Parietal lobe (tissue), 1 donor: Measurements from ENCODE around the gene CCDC195. TPM values are rescaled to one million over a fixed set of nuclear protein-coding genes. Genes with fewer than 3 reads are reported as not detected.

Source experiments
- total RNA-seq: library from RNA; depleted of rRNA; stranded (reverse); fragments of >200 nt; gene quantifications from one replicate; pipeline ENCODE4 v1.2.3, GENCODE V29; 2014

The CCDC195 gene
- not detected for total RNA-seq

GRCh38 chr2:224716201-224716600 lies at the start of gene CCDC195:
TSS of gene CCDC195 (minus strand) at chr2:224716365. CDS start at chr2:224716365, 0 bp downstream.

Other genes with a start within 250 kb of the CCDC195 start
- gene CUL3, start 131.0 kb downstream of the CCDC195 start, total RNA-seq: 145 TPM